PC-3 (cell line): ENCODE data around the gene LDHD. TPM values are rescaled to one million over a fixed set of nuclear protein-coding genes. Genes with fewer than 3 reads are reported as not detected.

ENCODE experiments used
- ATAC-seq: fragments of 200-7000 bp; cut with Tn5 transposase; 2 replicates; pipeline ENCODE4 v1.9.1; 2020; ENCODE audit warnings: mild to moderate bottlenecking, moderate library complexity
- BruUV-seq: library from RNA; stranded (reverse); fragments of 400-500 nt; replicated peaks from 2 replicates; lab custom pipeline; 2021; lab: Mats Ljungman, UMichigan
- CTCF ChIA-PET: fragments of 300-600 bp; sonication (Branson Sonifier 250); formaldehyde crosslinking; loops from one replicate; lab custom pipeline; 2022; ENCODE audit warnings: antibody characterized with exemption; lab: Charles Lee
- POLR2A ChIA-PET: fragments of 300-600 bp; sonication (Branson Sonifier 250); formaldehyde crosslinking; loops from one replicate; lab custom pipeline; 2022; ENCODE audit warnings: antibody characterized with exemption; ENCODE audit not compliant: unreplicated experiment; lab: Charles Lee
- DNase-seq: peaks from one replicate; pipeline ENCODE4 v3.0.0-alpha.2; 2015
- H2AFZ ChIP-seq: fragments of 300-600 bp; sonication (generic); 2 replicates; pipeline ENCODE4 v1.6.0; 2016; ENCODE audit warnings: antibody characterized with exemption, low read length
- H3F3A ChIP-seq: fragments of 300-600 bp; sonication (generic); one replicate; pipeline ENCODE4 v1.6.0; 2017; ENCODE audit warnings: antibody characterized with exemption, low read length, control low read depth, mild to moderate bottlenecking; ENCODE audit not compliant: unreplicated experiment
- H3K27ac ChIP-seq: fragments of 300-600 bp; sonication (generic); 2 replicates; pipeline ENCODE4 v1.5.1; 2016; ENCODE audit warnings: mild to moderate bottlenecking, low read length
- H3K27me3 ChIP-seq: fragments of 300-600 bp; sonication (generic); 2 replicates; pipeline ENCODE4 v1.6.1; 2016; ENCODE audit warnings: low read length, mixed read lengths
- H3K36me3 ChIP-seq: fragments of 300-600 bp; sonication (generic); 2 replicates; pipeline ENCODE4 v1.6.1; 2016; ENCODE audit warnings: low read depth, mixed run types, low read length, mixed read lengths
- H3K4me1 ChIP-seq: fragments of 300-600 bp; sonication (generic); 2 replicates; pipeline ENCODE4 v1.5.1; 2016; ENCODE audit warnings: low read length; ENCODE audit not compliant: insufficient read depth
- H3K4me2 ChIP-seq: fragments of 300-600 bp; sonication (generic); 2 replicates; pipeline ENCODE4 v1.6.0; 2016; ENCODE audit warnings: low read length
- H3K4me3 ChIP-seq: fragments of 300-600 bp; sonication (generic); 2 replicates; pipeline ENCODE4 v1.5.1; 2016; ENCODE audit warnings: mild to moderate bottlenecking, low read length, mixed read lengths
- H3K79me2 ChIP-seq: fragments of 300-600 bp; sonication (generic); 2 replicates; pipeline ENCODE4 v1.6.1; 2017; ENCODE audit warnings: low read length, mixed read lengths
- H3K9ac ChIP-seq: fragments of 300-600 bp; sonication (generic); 2 replicates; pipeline ENCODE4 v1.6.0; 2016; ENCODE audit warnings: mild to moderate bottlenecking, low read length
- H3K9me2 ChIP-seq: fragments of 300-600 bp; sonication (generic); replicated peaks from 2 replicates; pipeline ENCODE4 v1.6.1; 2016; ENCODE audit warnings: mixed run types, low read length, mixed read lengths
- H3K9me3 ChIP-seq: fragments of 300-600 bp; sonication (generic); 2 replicates; pipeline ENCODE4 v1.6.1; 2016; ENCODE audit warnings: low read length, mixed read lengths
- H4K20me1 ChIP-seq: fragments of 300-600 bp; sonication (generic); 2 replicates; pipeline ENCODE4 v1.6.1; 2016; ENCODE audit warnings: low read length, mixed read lengths
- CTCF ChIP-seq: fragments of 300-600 bp; sonication (generic); conservative IDR thresholded peaks from 2 replicates; pipeline ENCODE4 v1.5.1; 2017; ENCODE audit warnings: antibody characterized with exemption, low read depth, mild to moderate bottlenecking, low read length
- EZH2 ChIP-seq: fragments of 300-600 bp; sonication (generic); IDR thresholded peaks from one replicate; pipeline ENCODE4 v1.6.1; 2017; ENCODE audit warnings: antibody characterized with exemption, mild to moderate bottlenecking, low read length; ENCODE audit not compliant: unreplicated experiment
- EZH2phosphoT487 ChIP-seq: fragments of 300-600 bp; sonication (generic); IDR thresholded peaks from 2 replicates; pipeline ENCODE4 v1.6.1; 2018; ENCODE audit warnings: mild to moderate bottlenecking, antibody characterized with exemption, low read length, borderline replicate concordance
- intact Hi-C: fragments of 100-400 bp; cut with micrococcal nuclease; formaldehyde crosslinking; loops from 2 replicates; pipeline ENCODE4 v1.9.0; 2023
- total RNA-seq: library from RNA; depleted of rRNA; stranded (reverse); fragments of >200 nt; gene quantifications from 2 replicates; pipeline ENCODE4 v1.2.3, GENCODE V29; 2014

The LDHD gene
- total RNA-seq, 1 experiment from 2014 or later = 3.1 TPM

- Histone ChIP-seq H3K27ac (no peak overlapping the region), H3K4me3 (no peak overlapping the region), H3K9ac (no peak overlapping the region), H3K4me2 (no peak overlapping the region), H2AFZ (no peak overlapping the region), H3K36me3 (no peaks in the 10 kb centered on the region), H3K4me1 (no peaks in the 10 kb centered on the region), H3K79me2 (no peaks in the 10 kb centered on the region), H3K27me3 (no peaks in the 10 kb centered on the region), H3K9me2 (no peaks in the 10 kb centered on the region), H4K20me1 (no peaks in the 10 kb centered on the region), H3K9me3 (peaks cover 8% of the 10 kb centered on the region; the same call in 1 of the 2 replicates), H3F3A (no peaks in the 10 kb centered on the region)
- ATAC-seq = no peak
- no TSS peak for BruUV-seq
- DNase-seq = no peak
- ChIA-PET POLR2A (no interaction called here), CTCF (interaction anchor here (0.6 kb wide), 1 partner anchor 394 kb away, joined by 3 read pairs; no protein-coding TSS in a partner anchor)
- intact Hi-C loops = no loop called here
- TF ChIP-seq EZH2phosphoT487 = no peak
- TF ChIP-seq CTCF = no peak
- no peak for TF ChIP-seq EZH2
Measured at GRCh38 chr16:75122609-75123008, 6.0 kb upstream of the LDHD start.

- no peak for DNase-seq
- BruUV-seq = no TSS peak
- Histone ChIP-seq H3K4me1 (no peaks in the 10 kb centered on the region), H3K79me2 (no peaks in the 10 kb centered on the region), H3K4me3 (no peak overlapping the region), H3K9ac (no peak overlapping the region), H4K20me1 (no peaks in the 10 kb centered on the region), H3K27me3 (no peaks in the 10 kb centered on the region), H3K36me3 (no peaks in the 10 kb centered on the region), H2AFZ (no peak overlapping the region), H3K27ac (no peak overlapping the region), H3K9me2 (no peaks in the 10 kb centered on the region), H3K4me2 (no peak overlapping the region), H3F3A (no peaks in the 10 kb centered on the region), H3K9me3 (0 out of 2 replicates have a peak, but pooled peaks cover 8% of the 10 kb centered on the region)
- no peak for TF ChIP-seq CTCF
- TF ChIP-seq EZH2 = no peak
- TF ChIP-seq EZH2phosphoT487 = no peak
- ChIA-PET POLR2A (no interaction called here), CTCF (interaction anchor here (0.6 kb wide), 1 partner anchor 395 kb away, joined by 3 read pairs; no protein-coding TSS in a partner anchor)
- intact Hi-C loops = no loop called here
- no peak for ATAC-seq
Measured at GRCh38 chr16:75121949-75122568, 5.5 kb upstream of the LDHD start.

GRCh38 chr16:75120253-75120652 lies 3.7 kb upstream of the LDHD start:
- H3F3A ChIP-seq = no peaks in the 10 kb centered on the region
- intact Hi-C loops = no loop called here
- no peaks in the 10 kb centered on the region for H3K9me2 ChIP-seq
- no TSS peak for BruUV-seq
- no peak for TF ChIP-seq EZH2phosphoT487
- no peak overlapping the region for H3K4me3 ChIP-seq
- no peaks in the 10 kb centered on the region for H3K79me2 ChIP-seq
- H3K27ac ChIP-seq = no peak overlapping the region
- POLR2A ChIA-PET = no interaction called here
- no peaks in the 10 kb centered on the region for H3K27me3 ChIP-seq
- no peak overlapping the region for H3K9ac ChIP-seq
- CTCF ChIA-PET = no interaction called here
- no peak overlapping the region for H3K4me2 ChIP-seq
- no peak overlapping the region for H2AFZ ChIP-seq
- ATAC-seq (no peak), DNase-seq (no peak)
- H3K36me3 ChIP-seq = no peaks in the 10 kb centered on the region
- H3K4me1 ChIP-seq = peaks cover 4% of the 10 kb centered on the region
- 0 out of 2 replicates have a peak, but pooled peaks cover 8% of the 10 kb centered on the region for H3K9me3 ChIP-seq
- H4K20me1 ChIP-seq = no peaks in the 10 kb centered on the region
